Caco-2 (cell line): Measurements from ENCODE around the gene UNKL. TPM values are rescaled to one million over a fixed set of nuclear protein-coding genes. Genes with fewer than 3 reads are reported as not detected.

Experiments used
- BruUV-seq: library from RNA; stranded (reverse); fragments of 400-500 nt; replicated peaks from 2 replicates; lab custom pipeline; 2021; lab: Mats Ljungman, UMichigan
- CTCF ChIA-PET: fragments of 300-600 bp; sonication (Branson Sonifier 250); formaldehyde crosslinking; loops from one replicate; lab custom pipeline; 2022; ENCODE audit warnings: antibody characterized with exemption; lab: Charles Lee
- POLR2A ChIA-PET: fragments of 300-600 bp; sonication (Branson Sonifier 250); formaldehyde crosslinking; loops from one replicate; lab custom pipeline; 2022; ENCODE audit warnings: antibody characterized with exemption; lab: Charles Lee
- DNase-seq, 2 experiments: peaks; one replicate each; pipeline versions ENCODE4 v3.0.0 to v3.0.0-alpha.2; 2020 to 2022
- H3K27me3 ChIP-seq: replicated peaks from 2 replicates; pipeline ENCODE4 v1.6.0; 2011; ENCODE audit warnings: low read length; ENCODE audit not compliant: control insufficient read depth, insufficient read depth
- H3K36me3 ChIP-seq: 2 replicates; pipeline ENCODE4 v1.5.1; 2011; ENCODE audit warnings: low read length; ENCODE audit not compliant: control insufficient read depth, insufficient read depth
- H3K4me1 ChIP-seq: fragments of 250-450 bp; sonication (Bioruptor Pico); 2 replicates; pipeline ENCODE4 v1.5.1; 2020; ENCODE audit warnings: mild to moderate bottlenecking
- H3K4me3 ChIP-seq: 2 replicates; pipeline ENCODE4 v1.5.1; 2011; ENCODE audit warnings: low read depth, mild to moderate bottlenecking, control low read depth, low read length
- H3K9me3 ChIP-seq: fragments of 250-450 bp; sonication (Bioruptor Pico); 2 replicates; pipeline ENCODE4 v1.5.1; 2020; ENCODE audit warnings: mild to moderate bottlenecking, moderate library complexity
- H3K27ac Mint-ChIP-seq: one replicate; pipeline ENCODE4 v1.8.0; 2022; ENCODE audit warnings: mixed read lengths; ENCODE audit not compliant: unreplicated experiment
- H3K27me3 Mint-ChIP-seq: one replicate; pipeline ENCODE4 v1.8.0; 2022; ENCODE audit warnings: mixed read lengths; ENCODE audit not compliant: insufficient read depth, unreplicated experiment
- H3K36me3 Mint-ChIP-seq: one replicate; pipeline ENCODE4 v1.8.0; 2022; ENCODE audit warnings: mild to moderate bottlenecking, mixed read lengths; ENCODE audit not compliant: insufficient read depth, unreplicated experiment
- H3K4me1 Mint-ChIP-seq: one replicate; pipeline ENCODE4 v1.8.0; 2022; ENCODE audit warnings: low read depth, mixed read lengths; ENCODE audit not compliant: unreplicated experiment
- H3K4me3 Mint-ChIP-seq: one replicate; pipeline ENCODE4 v1.8.0; 2022; ENCODE audit warnings: mild to moderate bottlenecking, moderate library complexity, mixed read lengths; ENCODE audit not compliant: unreplicated experiment
- H3K9me3 Mint-ChIP-seq: one replicate; pipeline ENCODE4 v1.8.0; 2022; ENCODE audit warnings: mixed read lengths; ENCODE audit not compliant: unreplicated experiment
- CTCF ChIP-seq, 2 experiments: fragments of 200-600 bp in 1 of 2; IDR thresholded peaks; 1 replicate in 1 of 2; 2 replicates in 1 of 2; pipeline versions ENCODE4 v1.5.1 to v1.8.0; 2011 to 2022; ENCODE audit warnings: antibody characterized with exemption in 1 of 2, control low read depth in 1 of 2, inconsistent platforms in 1 of 2, low read depth in 1 of 2, low read length in 1 of 2, mild to moderate bottlenecking in 1 of 2, moderate library complexity in 1 of 2; ENCODE audit not compliant: insufficient read depth in 1 of 2, severe bottlenecking in 1 of 2, unreplicated experiment in 1 of 2
- intact Hi-C: fragments of 100-400 bp; cut with micrococcal nuclease; formaldehyde crosslinking; loops from one replicate; pipeline ENCODE4 v1.10.0; 2022; ENCODE audit not compliant: unreplicated experiment
- total RNA-seq: library from RNA; stranded (reverse); gene quantifications from 2 replicates; pipeline ENCODE4 v1.2.3, GENCODE V29; 2022

UNKL gene
- total RNA-seq, 1 experiment from 2014 or later = 31.2 TPM

GRCh38 chr16:1422076-1422475 lies 7.6 kb upstream of the UNKL start:
- peaks cover 31% of the 10 kb centered on the region for H3K36me3 Mint-ChIP-seq
- DNase-seq = no peak
- ChIA-PET CTCF (no interaction called here), POLR2A (interaction anchor here (1.8 kb wide), 1 partner anchor 9 kb away, joined by 16 read pairs; the partner anchor contains the start of gene PERCC1)
- no peak for TF ChIP-seq CTCF (IDR thresholded peaks at IDR 0.05; ENCODE audit: insufficient read depth in 1 of 2, low read depth in 1 of 2, low read length in 1 of 2, severe bottlenecking in 1 of 2, unreplicated experiment in 1 of 2)
- H3K4me3 ChIP-seq = no peak overlapping the region
- intact Hi-C loops = loop anchor here (10.0 kb wide), 1 partner anchor 53 kb away; the partner anchor contains the start of gene CLCN7
- peak overlapping the region; percentile 95 for H3K27ac Mint-ChIP-seq
- no peaks in the 10 kb centered on the region for H3K27me3 ChIP-seq
- no peaks in the 10 kb centered on the region for H3K27me3 Mint-ChIP-seq
- no peaks in the 10 kb centered on the region; the same call in 1 of the 2 replicates for H3K36me3 ChIP-seq
- no peaks in the 10 kb centered on the region for H3K4me1 Mint-ChIP-seq
- no peaks in the 10 kb centered on the region for H3K9me3 Mint-ChIP-seq
- peak overlapping the region; percentile 46 for H3K4me3 Mint-ChIP-seq
- no TSS peak for BruUV-seq
- peaks cover 9% of the 10 kb centered on the region for H3K9me3 ChIP-seq
- H3K4me1 ChIP-seq = peaks cover 9% of the 10 kb centered on the region; the same call in 1 of the 2 replicates

GRCh38 chr16:1420111-1420539 lies 5.6 kb upstream of the UNKL start:
- H3K9me3 ChIP-seq = peaks cover 9% of the 10 kb centered on the region
- H3K36me3 Mint-ChIP-seq = peaks cover 38% of the 10 kb centered on the region
- BruUV-seq = TSS peak; percentile 86
- no peaks in the 10 kb centered on the region for H3K9me3 Mint-ChIP-seq
- peak overlapping the region; percentile 95 for H3K4me3 ChIP-seq
- no peaks in the 10 kb centered on the region for H3K4me1 Mint-ChIP-seq
- H3K27me3 ChIP-seq = no peaks in the 10 kb centered on the region
- H3K4me3 Mint-ChIP-seq = peak overlapping the region; percentile 88
- no peaks in the 10 kb centered on the region for H3K27me3 Mint-ChIP-seq
- peaks cover 21% of the 10 kb centered on the region for H3K4me1 ChIP-seq
- no peaks in the 10 kb centered on the region; the same call in 1 of the 2 replicates for H3K36me3 ChIP-seq
- DNase-seq = no peak
- POLR2A ChIA-PET = interaction anchor here (1.0 to 1.8 kb wide), 7 partner anchors 10 to 363 kb away, joined by 3 to 16 read pairs (median 5); partner anchors contain the start of genes NUBP2, PERCC1, SPSB3 and TELO2
- CTCF ChIA-PET = interaction anchor here (0.8 to 1.5 kb wide), 3 partner anchors 8 to 57 kb away, joined by 3 to 9 read pairs (median 3); partner anchors contain the start of gene PERCC1
- intact Hi-C loops = loop anchor here (10.0 kb wide), 1 partner anchor 55 kb away; the partner anchor contains the start of gene CLCN7
- TF ChIP-seq CTCF (IDR thresholded peaks at IDR 0.05; ENCODE audit: insufficient read depth in 1 of 2, low read depth in 1 of 2, low read length in 1 of 2, severe bottlenecking in 1 of 2, unreplicated experiment in 1 of 2) = no peak
- peak overlapping the region; percentile 95 for H3K27ac Mint-ChIP-seq

GRCh38 chr16:1416521-1416941 lies 2.0 kb upstream of the UNKL start:
- Mint-ChIP-seq H3K4me1 (no peaks in the 10 kb centered on the region), H3K4me3 (peak overlapping the region; percentile 84), H3K27me3 (no peaks in the 10 kb centered on the region), H3K9me3 (no peaks in the 10 kb centered on the region), H3K27ac (peak overlapping the region; percentile 98), H3K36me3 (peaks cover 43% of the 10 kb centered on the region)
- BruUV-seq = no TSS peak
- ChIA-PET POLR2A (interaction anchor here (0.7 kb wide), 1 partner anchor 15 kb away, joined by 16 read pairs; the partner anchor contains the start of gene PERCC1), CTCF (no interaction called here)
- peaks cover 21% of the 10 kb centered on the region for H3K4me1 ChIP-seq
- H3K4me3 ChIP-seq = no peak overlapping the region
- no peak for TF ChIP-seq CTCF (IDR thresholded peaks at IDR 0.05; ENCODE audit: insufficient read depth in 1 of 2, low read depth in 1 of 2, low read length in 1 of 2, severe bottlenecking in 1 of 2, unreplicated experiment in 1 of 2)
- intact Hi-C loops = no loop called here
- peaks cover 2% of the 10 kb centered on the region; the same call in 1 of the 2 replicates for H3K36me3 ChIP-seq
- no peaks in the 10 kb centered on the region for H3K9me3 ChIP-seq
- no peaks in the 10 kb centered on the region for H3K27me3 ChIP-seq
- no peak for DNase-seq
